ENCODE results near the gene BLID. TPM values are rescaled to one million over a fixed set of nuclear protein-coding genes. Genes with fewer than 3 reads are reported as not detected.

Gene BLID
- total and polyA plus RNA-seq, 2 of the 4 experiments (the other 2 are of a cell fraction), result 0.24 to 30.8 TPM

Small RNAs within 50 kb of the gene (microRNA-seq; reads per million reads assigned to microRNA genes)
- gene MIR100 (ENCODE audit: insufficient read depth in 1 of 2, insufficient read length in 1 of 2, unreplicated experiment in 1 of 2), result 136,555 to 141,929 reads per million in 2 experiments
- gene MIR125B1 (ENCODE audit: insufficient read depth in 1 of 2, insufficient read length in 1 of 2, unreplicated experiment in 1 of 2), result 2,569 to 3,318 reads per million in 2 experiments
- 226 to 1,713 reads per million in 2 experiments for gene MIRLET7A2 (ENCODE audit: insufficient read depth in 1 of 2, insufficient read length in 1 of 2, unreplicated experiment in 1 of 2)

Small RNAs within 50 kb of the gene (small RNA-seq; reads per million reads assigned to genes)
- gene MIR100 (3,827 to 347,886 (median 224,299) reads per million in 5 experiments), gene MIR125B1 (26.3 to 484 (median 190) reads per million in 5 experiments), gene MIRLET7A2 (19.0 to 1,084 (median 369) reads per million in 5 experiments)
